ENCODE data around the gene MIS12. TPM values are rescaled to one million over a fixed set of nuclear protein-coding genes. Genes with fewer than 3 reads are reported as not detected.

Gene MIS12
- polyA plus RNA-seq, 1 experiment, result 6.2 TPM

Other genes starting within 250 kb of the MIS12 start
- 14.9 and 29.1 TPM in 2 replicates for gene RABEP1, start 204.3 kb upstream of the MIS12 start, polyA plus RNA-seq (2011; rRNA removed)
- 44.4 and 82.7 TPM in 2 replicates for gene NUP88, start 66.9 kb upstream of the MIS12 start, polyA plus RNA-seq (2011; rRNA removed)
- 22.8 and 29.9 TPM in 2 replicates for gene RPAIN, start 66.4 kb upstream of the MIS12 start, polyA plus RNA-seq (2011; rRNA removed)
- gene C1QBP, start 47.4 kb upstream of the MIS12 start, polyA plus RNA-seq (2011; rRNA removed), result 63.8 and 111 TPM in 2 replicates
- gene DHX33, start 17.6 kb upstream of the MIS12 start, polyA plus RNA-seq (2011; rRNA removed), result 6.4 and 9.1 TPM in 2 replicates
- 69.3 and 115 TPM in 2 replicates for gene DERL2, start 388 bp upstream of the MIS12 start, polyA plus RNA-seq (2011; rRNA removed)
- gene NLRP1, start 97.9 kb downstream of the MIS12 start, polyA plus RNA-seq (2011; rRNA removed), result 21.5 and 29.3 TPM in 2 replicates